Stimulated activated CD8-positive, alpha-beta memory T cell treated with anti-CD3 and anti-CD28 coated beads, Interleukin-15, amount 100 ng/mL, for 24 hours (primary cell): Measurements from ENCODE around the gene TSPAN17.

Source experiments
- DNase-seq: peaks from one replicate; pipeline ENCODE4 v3.0.0-alpha.2; 2020; ENCODE audit warnings: low read depth

TSPAN17 gene

DNA sequence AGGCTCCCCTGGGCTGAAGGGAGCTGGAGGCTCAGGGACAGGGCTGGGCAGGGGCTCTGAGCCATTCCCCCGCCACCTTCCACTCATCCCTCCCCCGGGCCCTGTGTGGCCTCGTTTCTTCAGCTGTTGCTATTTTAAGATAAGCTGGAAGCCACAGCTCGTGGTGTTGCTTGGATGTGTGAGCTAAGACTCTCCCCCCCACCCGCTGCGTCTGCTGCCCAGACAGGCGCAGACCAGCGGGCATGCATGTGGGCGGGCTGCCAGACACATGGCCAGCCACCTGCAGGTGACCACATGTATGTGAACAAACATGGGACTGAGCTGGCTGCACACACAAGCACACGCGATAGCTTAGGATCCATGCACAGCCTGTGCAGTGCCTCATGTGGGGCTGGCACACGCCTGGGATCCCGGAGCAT is 25.6 kb upstream of the TSPAN17 start:
- DNase-seq = no peak

DNA sequence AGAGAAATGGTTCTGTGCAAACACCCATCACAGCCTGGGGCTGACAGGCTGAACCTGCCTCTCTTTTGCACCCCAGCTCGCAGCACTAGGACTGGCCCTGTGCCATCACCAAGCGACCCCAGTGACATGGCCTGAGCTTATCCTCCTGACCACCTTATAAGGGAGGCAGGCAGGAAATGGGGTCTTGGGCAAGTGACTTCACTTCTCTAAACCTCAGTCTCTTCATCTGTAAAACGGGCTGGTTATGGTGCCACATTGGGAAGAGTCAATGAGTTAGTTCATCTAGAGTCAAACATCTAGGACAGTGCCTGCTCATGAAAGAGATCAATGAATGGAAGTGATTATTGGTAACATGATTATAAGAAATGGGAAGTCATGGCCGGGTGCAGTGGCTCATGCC is 23.1 kb upstream of the TSPAN17 start:
- DNase-seq = no peak

- no peak for DNase-seq
Observed at GRCh38 chr5:176624938-176625337, 22.3 kb upstream of the TSPAN17 start.

DNA sequence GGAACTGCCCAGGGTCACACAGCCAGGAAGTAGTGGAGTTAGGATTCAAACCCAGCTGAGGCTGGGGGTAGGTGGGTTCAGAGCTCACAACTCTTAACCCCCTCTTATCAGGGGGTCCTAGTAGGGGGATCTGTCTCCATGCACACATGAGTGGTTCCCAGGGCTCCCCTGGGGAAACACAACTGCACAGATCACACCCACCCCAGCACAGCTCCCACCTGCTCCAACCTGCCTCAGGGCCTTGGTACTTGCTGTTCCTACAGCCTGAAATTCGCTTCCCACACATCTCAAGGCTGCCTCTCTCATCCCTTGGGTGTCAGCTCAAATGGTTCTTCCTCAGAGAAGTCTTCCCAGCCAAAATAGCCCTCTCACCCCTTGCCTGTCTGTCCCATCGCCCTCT is 21.8 kb upstream of the TSPAN17 start:
- DNase-seq = no peak

DNA sequence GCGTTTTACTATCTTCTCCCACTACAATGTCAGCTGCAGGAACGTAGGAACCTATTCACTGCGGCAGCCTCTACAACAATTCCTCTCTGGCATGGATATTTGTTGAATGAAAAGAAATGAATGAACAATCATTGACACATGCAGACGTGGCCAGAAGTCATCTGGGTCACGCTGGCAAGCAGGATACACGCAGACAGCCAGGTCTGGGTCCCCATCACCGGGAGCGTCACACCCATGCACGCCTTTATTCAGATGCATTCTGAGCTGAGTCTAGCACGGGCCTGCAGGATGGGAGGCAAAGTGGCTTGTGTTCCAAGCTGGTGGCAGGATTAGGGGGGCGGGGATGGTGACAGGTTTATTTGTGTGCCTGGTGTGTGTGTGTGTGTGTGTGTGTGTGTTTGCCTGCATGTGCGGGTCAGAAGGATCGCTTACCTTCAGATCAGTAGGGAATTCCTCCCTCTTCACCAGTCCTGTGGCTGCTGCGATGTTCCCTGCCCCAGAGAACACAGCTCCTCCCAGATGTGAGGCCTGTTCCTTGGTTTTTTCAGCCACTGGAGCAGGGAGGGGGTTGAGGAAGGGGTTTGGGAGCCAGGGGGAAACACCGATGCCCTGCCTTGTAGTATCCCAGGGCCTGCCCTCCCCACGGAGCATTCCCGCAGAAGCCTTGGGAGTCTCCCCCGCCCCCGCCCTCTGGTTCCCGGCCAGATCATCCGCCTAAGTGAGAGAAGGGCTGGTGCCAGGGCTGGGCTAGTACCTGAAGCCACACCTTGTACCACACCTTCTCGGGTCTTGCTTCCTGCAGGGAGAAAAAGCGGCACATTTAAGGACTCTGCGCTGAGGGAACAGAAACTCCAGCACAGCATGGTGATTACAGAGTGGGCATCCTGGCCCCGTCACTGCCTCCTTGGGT is 21.1 kb upstream of the TSPAN17 start:
- no peak for DNase-seq

DNA sequence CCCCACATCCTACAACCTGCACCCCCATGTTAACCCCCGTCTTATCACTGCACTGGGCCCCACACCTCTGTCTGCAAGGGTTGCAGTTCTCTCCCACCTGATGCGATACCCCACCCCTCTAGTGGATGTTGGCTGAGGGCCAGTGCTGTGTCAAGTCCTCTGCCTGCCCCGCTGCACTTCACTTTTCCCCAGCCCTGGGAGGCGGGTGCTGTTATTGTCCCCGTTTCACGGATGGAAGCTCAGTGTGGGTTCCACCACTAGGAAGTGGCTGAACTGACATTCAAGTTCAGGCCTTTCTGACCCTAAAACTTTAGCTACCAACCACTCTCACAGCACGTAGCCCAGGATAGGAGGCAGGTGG is 20.4 kb upstream of the TSPAN17 start:
- no peak for DNase-seq

DNA sequence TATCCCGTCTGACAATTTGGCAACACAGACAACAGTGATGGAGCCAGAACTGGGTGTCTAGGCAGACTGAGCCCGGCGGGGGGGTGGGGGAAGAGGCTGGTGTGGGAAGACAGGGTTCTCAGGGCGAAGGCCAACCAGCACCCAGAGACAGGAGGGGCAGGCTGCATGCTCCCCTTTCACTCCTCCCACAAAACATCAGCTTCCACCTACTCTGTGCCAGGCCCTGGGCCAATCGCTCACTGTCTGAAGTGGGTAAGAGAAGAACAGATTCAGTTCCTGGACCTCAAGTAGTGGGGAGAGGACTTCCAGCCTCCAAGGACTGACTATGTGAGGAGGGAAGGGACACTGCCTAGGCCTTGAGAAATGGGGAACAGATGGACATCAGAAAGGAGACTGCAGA is 19.7 kb upstream of the TSPAN17 start:
- DNase-seq = no peak

DNA sequence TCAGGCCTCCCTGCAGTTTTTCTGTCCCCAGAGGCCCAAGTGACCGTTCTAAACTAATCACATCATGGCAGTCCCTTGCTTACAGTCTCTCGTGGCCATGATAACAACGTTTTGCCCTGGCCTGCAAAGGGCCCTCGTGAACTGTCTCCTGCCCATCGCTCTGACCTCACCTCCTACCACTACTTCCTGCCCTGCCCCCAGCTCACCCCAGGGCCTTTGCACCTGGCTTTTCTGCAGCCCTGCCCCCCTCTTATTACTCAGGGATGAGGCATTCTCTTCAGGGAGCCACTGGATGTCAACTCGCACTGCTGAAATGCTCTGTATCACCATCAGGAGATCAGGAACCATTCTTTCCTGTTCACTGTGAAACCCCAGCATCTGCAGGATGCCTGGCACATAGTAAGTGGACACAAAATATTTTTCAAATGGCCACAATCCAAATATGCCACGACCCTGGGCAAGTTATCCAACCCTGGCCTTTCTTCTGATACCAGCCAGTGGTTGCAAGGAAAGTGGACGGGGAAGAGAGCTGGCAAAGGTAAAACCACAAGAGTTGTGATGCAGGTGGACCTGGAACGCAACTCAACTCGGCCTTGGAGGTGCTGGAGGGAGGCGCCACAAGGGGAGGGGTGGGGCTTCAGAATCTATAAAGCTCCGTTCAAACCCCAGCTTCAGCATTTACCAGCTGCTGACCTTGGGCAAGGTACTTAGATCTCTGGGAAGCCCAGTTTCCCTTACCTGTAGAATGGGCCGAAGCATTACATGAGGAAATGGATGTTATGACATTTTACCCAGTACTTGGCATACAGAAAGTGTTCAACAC is 18.7 kb upstream of the TSPAN17 start:
- DNase-seq = no peak

- DNase-seq = no peak
Observed at GRCh38 chr5:176629317-176629852, 17.9 kb upstream of the TSPAN17 start.

- DNase-seq = no peak
Observed at GRCh38 chr5:176629853-176630680, 17.2 kb upstream of the TSPAN17 start, which contains the start of the genes EIF4E1B and SNCB. EIF4E1B (plus strand) TSS chr5:176630675; CDS start chr5:176642788, 12,113 bp downstream. SNCB (minus strand) TSS chr5:176630534; CDS start chr5:176629654, 880 bp downstream.

DNA sequence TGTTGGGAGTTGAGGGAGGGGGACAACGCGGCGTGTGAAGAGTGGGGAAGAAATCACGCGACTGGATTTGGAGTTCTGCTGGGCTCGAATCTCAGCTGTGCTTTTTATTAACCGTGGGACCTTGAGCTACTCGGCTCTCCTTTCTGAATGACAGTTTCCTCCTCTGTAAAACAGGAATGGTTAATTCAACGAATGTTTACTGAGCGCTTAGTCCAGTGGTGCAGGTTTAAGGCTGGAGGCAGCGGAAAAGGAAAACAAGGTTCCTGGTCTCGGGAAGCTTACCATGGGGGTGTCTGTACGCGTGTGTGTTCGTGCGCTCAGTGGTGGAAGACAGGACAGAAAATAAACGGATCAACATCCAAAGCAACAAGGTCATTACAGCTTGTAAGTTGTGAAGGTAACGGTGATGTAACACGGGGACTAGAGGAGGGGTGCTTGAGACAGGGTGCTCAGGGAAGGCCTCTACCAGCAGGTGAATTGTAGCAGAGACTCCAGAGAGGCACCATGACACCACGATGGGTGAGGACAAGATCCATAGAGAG is 16.5 kb upstream of the TSPAN17 start:
- DNase-seq = no peak

DNA sequence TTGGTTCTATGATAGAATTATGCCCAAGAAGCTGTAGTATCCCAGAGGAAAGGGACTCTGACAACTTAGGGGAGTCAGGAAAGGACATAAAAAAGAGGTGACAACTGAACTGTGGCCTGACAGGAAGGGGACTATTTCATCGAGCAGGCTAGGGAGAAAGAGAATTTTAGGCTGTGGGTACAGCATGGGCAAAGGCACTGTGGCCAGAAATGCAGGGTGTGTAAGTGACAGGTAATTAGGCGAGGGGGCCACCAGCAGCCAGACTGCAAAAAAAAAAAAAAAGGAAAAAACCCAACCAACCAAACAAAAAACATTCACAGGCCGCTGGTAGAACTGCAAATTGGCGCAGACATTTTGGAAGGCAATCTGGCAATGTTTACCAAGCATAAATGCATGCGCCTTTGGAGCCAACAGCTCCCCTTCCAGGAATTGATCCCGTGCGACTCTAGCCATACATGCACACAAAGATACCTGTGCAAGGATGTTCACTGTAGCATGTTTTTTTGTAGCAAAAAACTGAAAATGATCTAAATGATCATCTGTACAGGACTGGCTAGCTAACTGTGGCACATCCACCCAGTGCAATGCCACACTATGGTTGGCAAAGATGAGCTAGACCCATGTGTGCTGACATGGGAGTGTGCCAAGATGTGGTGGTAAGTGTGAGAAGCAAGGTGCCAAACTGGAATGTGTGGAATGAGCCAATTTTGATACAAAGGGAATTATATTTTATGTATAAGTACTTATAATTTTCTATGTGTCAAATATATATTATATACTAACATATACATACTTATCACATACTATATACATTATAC is 15.7 kb upstream of the TSPAN17 start:
- no peak for DNase-seq

DNA sequence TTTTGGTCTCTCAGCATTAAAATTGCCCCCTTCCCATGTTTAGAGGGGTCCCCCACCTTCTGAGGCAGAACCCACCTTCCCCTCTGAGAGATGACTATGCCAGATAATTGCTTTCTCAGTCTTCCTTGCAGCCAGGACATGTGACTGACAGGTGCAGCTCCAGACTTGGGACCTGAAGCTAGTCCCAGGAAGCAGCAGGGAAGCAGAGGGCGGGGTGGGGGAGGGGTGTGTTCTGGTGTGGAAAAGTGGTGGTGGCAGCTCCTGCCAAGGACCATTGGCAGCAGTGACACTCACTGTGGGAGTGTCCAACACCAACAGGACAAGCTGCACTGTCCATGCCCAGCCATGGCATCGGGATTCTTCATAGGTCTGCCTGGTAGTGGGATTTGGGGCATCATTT is 14.5 kb upstream of the TSPAN17 start:
- DNase-seq = no peak

DNA sequence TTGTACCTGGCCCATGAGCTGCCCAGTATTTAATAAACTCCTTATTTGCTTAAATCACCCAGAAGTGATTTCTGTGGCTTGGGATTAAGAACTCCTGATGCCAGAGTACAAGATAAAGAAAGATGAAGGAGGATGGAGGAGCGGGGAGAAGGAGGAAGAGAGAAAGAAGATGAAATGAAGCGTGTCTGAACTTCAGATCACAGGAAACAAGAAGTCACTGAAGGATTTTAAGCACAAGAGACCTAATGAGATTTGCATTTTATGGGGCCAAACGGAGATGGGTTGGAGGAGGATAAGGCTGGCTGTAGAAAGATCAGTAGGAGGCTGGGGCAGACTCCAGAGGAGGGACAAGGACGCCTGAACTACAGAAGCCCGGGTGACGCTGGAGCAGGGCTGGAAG is 13.7 kb upstream of the TSPAN17 start:
- DNase-seq = no peak

GRCh38 chr5:176636426-176636825 is 10.9 kb upstream of the TSPAN17 start:
- DNase-seq = no peak

- no peak for DNase-seq
Observed at GRCh38 chr5:176637556-176637955, 9.7 kb upstream of the TSPAN17 start.

DNA sequence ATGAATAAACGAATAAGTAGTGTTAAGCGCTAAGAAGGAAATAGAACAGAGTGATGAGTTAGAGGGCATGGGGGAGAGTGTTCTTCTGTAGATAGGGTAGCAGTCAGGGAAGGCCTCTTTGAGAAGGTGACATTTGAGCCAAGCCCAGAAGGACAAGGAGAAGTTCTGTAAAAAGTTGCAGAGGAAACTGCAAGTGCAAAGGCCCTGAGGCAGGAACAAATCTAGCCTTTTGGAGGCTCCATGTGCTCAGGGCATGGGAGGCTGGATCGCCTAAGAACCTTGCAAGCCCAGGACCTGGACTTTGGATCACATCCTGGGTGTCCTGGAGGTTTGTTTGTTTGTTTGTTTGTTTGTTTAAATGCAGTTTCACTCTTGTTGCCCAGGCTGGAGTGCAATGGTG is 8.8 kb upstream of the TSPAN17 start:
- no peak for DNase-seq

- DNase-seq = no peak
Observed at GRCh38 chr5:176639208-176639607, 8.1 kb upstream of the TSPAN17 start.

GRCh38 chr5:176639981-176640380 is 7.3 kb upstream of the TSPAN17 start:
- DNase-seq = no peak

GRCh38 chr5:176640616-176641015 is 6.7 kb upstream of the TSPAN17 start:
- no peak for DNase-seq
